GM18507 (cell line): ENCODE data around the gene ARHGEF7.

ENCODE experiments used
- DNase-seq: peaks from one replicate; pipeline ENCODE4 v3.0.0; 2011; ENCODE audit warnings: low read depth; ENCODE audit not compliant: insufficient read length; ENCODE audit errors: extremely low spot score
- FAIRE-seq: peaks from 2 replicates; lab custom pipeline; 2011; peaks lifted over from hg19 to GRCh38; lab: Jason Lieb, UNC

The ARHGEF7 gene

GRCh38 chr13:111095911-111096501 is 19.1 kb upstream of the ARHGEF7 start:
- DNase-seq (no peak), FAIRE-seq (no peak)

GRCh38 chr13:111099290-111099689 is 15.8 kb upstream of the ARHGEF7 start:
- no peak for FAIRE-seq
- DNase-seq: no peak

DNA sequence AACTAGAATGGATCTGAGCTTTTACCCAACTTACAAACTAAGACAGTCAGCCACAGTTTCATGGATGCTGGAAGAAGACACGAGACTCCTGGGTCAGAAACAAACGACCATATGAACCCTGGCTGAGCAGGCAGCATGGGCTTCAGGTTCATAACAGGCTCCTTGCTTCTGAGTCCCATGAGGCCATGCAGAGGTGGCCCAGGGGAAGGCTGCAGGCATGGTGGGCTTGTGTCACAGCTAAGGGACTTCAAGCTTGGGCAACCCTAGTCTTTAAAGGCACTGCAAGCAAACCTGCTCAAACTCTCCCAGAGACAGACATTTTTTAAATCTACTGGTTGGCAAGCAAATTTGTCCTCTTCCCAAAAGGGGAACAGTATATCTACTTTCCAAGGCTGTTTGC is 5.1 kb upstream of the ARHGEF7 start:
- no peak for DNase-seq
- no peak for FAIRE-seq

DNA sequence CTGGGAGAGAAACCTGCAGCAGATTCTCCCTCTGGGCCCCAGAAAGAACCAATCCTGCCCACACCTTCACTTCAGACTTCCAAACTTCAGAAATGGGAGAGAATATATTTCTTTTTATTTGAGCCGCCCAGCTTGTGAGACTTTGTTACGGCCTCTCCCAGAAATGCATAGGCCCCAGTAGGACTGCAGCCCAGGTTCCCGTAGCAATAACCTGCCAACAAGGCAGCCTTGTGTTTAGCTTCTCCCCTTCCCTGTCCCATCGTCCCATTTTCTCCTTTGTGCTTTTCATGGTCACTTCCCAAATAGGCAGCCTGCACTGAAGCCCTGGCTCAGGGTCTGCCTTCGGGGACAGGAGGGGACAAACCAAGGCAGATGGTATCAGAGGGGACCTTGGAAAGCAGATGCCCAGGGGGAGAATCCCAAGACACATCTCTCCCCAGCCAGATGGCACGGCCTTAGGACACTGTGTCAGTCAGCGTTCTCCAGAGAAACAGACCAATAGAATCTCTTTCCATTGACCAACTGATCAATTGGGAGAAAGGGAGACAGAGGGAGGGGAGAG is 3.7 kb upstream of the ARHGEF7 start:
- DNase-seq (no peak), FAIRE-seq (no peak)

DNA sequence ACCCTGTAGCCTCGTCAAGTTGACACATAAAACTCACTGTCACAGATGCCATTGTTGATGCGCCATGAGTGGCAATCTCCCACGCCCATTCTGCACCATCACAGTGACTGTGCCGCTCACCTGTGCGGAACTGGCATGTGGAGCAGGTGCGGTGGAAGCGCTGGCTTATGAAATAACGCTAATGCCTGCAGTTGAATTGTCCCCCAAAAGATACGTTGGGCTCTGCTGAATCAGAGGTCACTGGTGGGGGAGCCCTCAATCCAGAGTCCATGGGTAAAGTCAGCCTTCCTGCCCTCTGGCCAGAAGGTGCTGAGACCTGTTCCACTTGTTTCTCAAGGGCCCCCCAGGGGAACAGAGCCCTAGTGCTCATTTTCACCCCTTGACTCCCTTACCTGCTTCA is 2.9 kb upstream of the ARHGEF7 start:
- DNase-seq: no peak
- no peak for FAIRE-seq

GRCh38 chr13:111114362-111115060 is 599 bp upstream of the ARHGEF7 start:
- DNase-seq (no peak), FAIRE-seq (no peak)

GRCh38 chr13:111115965-111116521 is 933 bp downstream of the ARHGEF7 start:
- FAIRE-seq: no peak
- DNase-seq: no peak

GRCh38 chr13:111116856-111117255 is 1.7 kb downstream of the ARHGEF7 start:
- FAIRE-seq (no peak), DNase-seq (no peak)

- FAIRE-seq (no peak), DNase-seq (no peak)
Observed at GRCh38 chr13:111117289-111117688, 2.2 kb downstream of the ARHGEF7 start.

DNA sequence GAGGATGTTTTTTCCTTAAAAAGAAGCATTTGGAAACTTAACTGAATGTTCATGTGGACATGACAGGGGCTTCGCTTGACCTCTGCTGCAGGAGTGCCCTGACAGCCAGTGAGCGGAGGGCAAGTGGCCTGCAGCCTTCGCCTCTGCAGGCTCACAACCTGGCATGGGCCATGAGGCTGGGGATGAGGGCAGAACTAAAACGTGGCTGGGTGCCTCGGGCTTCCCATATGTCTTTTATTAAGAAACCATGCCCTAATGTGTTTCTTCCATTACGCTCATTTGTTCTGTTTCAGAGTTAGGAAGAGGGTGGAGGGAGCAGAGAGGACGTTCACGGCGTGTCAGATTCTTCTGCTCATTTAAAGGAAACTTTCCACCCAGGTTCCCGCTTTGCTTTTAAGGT is 2.9 kb downstream of the ARHGEF7 start:
- DNase-seq: no peak
- FAIRE-seq: no peak

DNA sequence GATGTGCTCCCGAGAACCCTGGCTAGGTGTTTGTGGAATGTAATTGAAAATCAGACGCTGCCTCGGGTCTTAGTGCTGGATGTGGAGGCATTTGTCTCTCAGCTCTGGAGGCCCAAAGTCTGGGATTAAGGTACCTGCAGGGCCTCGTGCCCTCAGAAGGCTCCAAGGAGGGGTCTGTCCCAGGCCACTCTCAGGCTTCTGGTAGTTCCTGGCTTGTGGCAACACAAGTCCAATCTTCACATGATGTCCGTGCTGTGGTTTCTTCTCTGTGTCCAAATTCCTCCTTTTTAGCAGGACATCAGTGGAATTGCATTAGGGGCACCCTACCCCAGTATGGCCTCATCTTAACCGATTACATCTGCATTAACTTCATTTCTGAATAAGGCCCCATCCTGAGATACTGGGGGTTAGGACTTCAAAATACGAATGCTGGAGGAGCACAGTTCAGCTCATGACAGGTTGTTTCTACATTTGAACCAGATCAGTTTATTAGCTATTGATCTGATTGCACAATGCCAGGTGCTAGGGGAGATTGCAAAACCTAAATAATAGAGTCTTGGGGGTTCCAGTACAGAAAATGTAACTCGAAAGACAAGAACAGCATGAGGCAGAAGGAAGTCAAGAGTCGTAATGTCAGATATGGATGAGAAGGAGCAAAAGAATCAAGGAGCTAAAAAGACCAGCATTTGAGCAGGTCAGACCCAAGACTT is 3.9 kb downstream of the ARHGEF7 start:
- no peak for FAIRE-seq
- no peak for DNase-seq

DNA sequence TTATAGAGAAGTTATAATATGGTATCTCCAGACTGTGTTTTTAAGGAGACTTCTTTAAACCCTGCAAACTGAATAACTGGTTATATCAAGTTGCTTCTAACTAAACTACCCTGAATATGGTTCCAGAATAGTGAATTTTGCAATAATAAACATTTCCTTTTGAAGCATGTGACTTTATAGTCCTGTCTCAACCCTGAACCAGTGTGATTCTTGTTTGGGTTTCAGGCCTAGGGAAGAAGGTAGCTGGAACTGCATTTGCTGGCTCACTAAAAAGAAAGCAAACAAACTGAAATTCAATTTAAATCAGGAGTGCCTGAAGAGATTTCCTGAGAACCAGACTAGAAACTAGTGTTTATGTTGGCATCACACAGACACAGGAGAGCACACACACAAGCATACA is 4.9 kb downstream of the ARHGEF7 start:
- FAIRE-seq (no peak), DNase-seq (no peak)

GRCh38 chr13:111120422-111120821 is 5.3 kb downstream of the ARHGEF7 start:
- FAIRE-seq (no peak), DNase-seq (no peak)

DNA sequence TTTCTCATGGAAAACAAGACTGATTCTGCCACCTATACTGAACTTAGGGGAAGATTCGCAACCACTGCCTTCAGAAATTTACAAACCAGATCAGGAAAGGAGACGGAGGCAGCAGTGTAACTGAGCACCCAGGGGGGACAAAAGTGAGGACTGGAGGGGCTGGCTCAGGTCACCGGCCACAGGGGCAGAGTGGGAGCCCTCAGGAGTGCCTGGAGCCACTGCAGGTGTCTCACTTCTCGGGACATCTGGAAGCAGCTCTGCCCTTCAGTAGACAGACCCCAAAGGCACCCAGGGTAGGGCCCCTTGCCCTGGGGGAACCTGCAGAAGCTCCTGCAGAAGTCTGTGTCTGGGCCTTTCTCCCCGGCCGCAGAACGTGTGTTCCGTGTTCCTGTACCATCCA is 5.8 kb downstream of the ARHGEF7 start:
- FAIRE-seq (no peak), DNase-seq (no peak)

DNA sequence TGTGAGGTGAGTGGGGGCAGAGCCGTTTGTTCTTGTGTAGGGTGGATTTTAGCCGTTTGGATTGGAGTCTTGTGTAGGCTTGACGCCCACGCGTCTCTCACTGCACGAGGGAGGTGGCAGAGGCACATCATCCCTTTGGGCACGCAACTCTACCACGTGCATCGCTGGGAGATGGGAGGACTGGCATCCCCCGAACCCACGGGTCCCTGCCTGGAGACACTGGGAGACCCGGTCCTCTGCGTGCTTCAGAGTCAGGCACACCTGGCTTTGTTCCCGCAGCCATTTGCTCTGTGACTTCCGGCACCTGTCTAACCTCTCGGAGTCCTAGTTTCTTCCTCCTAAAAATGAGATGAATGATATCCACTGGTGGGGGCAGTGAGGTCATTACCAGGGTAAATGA is 6.4 kb downstream of the ARHGEF7 start:
- no peak for DNase-seq
- FAIRE-seq: no peak

DNA sequence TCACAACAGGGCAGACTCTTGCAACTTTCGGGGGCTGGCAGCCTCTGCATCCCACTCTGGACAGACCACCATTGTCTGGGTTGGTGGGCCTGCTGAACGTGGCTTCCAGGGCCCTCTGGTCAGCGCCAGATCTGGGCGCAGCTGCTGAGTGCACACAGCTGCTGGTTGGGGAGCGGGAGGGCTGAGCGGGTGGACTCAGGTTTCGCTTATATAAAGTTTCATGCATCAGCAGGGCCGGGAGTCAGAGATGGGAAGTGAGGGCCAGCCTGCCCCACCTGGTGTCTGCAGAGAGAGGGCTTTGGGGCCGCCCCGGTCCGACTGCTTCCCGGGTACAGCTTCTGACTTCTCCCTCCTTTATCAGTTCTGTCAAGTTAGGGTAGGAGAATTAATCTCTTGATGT is 6.9 kb downstream of the ARHGEF7 start:
- no peak for FAIRE-seq

GRCh38 chr13:111122631-111123030 is 7.5 kb downstream of the ARHGEF7 start:
- DNase-seq: no peak
- FAIRE-seq: no peak

More for the DNA sequence above, 6.9 kb downstream of the ARHGEF7 start:
- DNase-seq: no peak

GRCh38 chr13:111123221-111123620 is 8.1 kb downstream of the ARHGEF7 start:
- DNase-seq (no peak), FAIRE-seq (no peak)

GRCh38 chr13:111123649-111124048 is 8.5 kb downstream of the ARHGEF7 start:
- no peak for FAIRE-seq
- DNase-seq: no peak

DNA sequence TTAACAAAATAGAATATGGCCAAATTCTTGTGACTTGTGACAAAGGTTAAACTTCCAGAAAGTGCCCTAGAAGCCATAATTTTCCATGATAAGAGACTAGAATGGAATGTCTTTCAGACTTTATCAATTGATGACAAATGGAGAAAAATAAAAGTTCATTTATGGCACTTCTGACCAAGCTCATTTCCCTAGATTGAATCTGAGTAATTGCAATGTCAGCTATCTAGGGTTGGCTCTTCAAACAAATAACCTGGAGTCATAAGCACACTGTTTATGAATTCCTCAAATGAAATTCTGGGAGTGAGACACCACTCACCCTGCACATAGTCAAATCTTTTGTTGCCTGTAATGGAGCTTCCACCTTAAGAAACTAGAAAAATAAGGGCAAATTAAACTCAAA is 11.4 kb downstream of the ARHGEF7 start:
- no peak for FAIRE-seq
- no peak for DNase-seq
